Head of caudate nucleus (tissue), 42 donors: ENCODE data around the gene TYRO3.

Experiments used
- DNase-seq, 42 donors: peaks; one replicate each; pipeline versions ENCODE4 v3.0.0 to v3.0.0-alpha.2; 2020 to 2021; ENCODE audit warnings: mixed read lengths in 7 of 42
- intact Hi-C: fragments of 100-400 bp; cut with DNase I; formaldehyde crosslinking; loops from one replicate; pipeline ENCODE4 v1.15.0; 2022

The TYRO3 gene

DNA sequence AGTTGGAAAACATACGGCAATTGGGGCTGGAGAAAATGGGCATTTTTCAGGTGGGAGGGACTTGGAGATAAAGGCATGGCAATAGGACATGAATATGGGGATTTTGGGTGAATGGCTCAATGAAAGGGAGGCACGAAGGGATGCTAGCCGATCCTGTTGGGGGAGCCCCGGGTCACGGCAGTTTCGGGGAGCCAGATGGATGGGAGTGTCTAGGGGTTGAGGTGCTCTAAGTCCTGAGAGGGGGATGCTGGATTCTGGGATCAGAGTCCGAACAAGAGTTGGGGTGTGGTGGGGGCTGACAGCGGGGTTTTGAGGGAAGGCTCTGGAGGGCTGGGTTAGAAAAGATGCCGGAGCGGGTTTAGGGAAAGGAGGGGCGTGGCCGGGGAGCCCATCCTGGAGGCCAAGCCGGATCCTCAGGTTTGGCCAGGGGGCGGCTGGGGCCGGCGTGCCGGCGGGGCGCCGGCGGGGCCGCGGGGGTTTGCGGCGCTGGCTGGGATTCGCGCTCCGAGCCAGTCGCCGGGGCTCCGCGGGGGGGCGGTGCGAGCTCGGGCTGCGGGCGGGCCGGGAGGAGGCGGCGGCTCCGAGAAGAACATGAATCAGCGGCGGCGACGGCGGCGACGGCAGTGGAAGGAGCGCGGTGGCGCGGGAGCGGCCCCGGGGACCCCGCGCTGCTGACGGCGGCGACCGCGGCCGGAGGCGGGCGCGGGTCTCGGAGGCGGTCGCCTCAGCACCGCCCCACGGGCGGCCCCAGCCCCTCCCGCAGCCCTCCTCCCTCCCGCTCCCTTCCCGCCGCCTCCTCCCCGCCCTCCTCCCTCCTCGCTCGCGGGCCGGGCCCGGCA is at the start of gene TYRO3:
TYRO3 (plus strand) TSS at position 813 of the 839 bp plus-strand sequence. CDS start 46 bp downstream, outside the sequence.
- intact Hi-C loops = loop anchor here (1.0 to 5.0 kb wide), 2 partner anchors 27 to 104 kb away; partner anchors contain the start of gene MGA
- peak; percentile 50 to 95 (median 86) for DNase-seq

DNA sequence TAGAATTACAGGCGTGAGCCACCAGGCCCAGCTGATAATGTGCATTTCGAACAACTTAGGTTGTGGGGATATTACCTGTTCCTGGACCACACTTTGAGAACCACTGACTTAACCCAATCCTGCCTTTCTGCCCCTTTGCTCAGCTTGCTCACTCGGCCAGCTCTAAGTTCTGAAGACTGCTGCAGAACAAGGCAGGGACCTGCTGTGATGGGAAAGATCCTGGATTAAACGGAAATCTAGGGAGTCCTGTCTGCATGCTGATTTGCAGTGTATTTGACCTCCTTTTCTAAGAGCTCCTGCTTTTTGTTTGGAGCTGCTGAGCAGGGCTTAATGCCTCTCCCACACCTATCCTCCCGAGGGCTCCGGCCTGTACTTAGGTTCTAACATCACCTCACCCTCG is 48.3 kb upstream of the TYRO3 start:
- intact Hi-C loops = no loop called here
- DNase-seq = no peak

DNA sequence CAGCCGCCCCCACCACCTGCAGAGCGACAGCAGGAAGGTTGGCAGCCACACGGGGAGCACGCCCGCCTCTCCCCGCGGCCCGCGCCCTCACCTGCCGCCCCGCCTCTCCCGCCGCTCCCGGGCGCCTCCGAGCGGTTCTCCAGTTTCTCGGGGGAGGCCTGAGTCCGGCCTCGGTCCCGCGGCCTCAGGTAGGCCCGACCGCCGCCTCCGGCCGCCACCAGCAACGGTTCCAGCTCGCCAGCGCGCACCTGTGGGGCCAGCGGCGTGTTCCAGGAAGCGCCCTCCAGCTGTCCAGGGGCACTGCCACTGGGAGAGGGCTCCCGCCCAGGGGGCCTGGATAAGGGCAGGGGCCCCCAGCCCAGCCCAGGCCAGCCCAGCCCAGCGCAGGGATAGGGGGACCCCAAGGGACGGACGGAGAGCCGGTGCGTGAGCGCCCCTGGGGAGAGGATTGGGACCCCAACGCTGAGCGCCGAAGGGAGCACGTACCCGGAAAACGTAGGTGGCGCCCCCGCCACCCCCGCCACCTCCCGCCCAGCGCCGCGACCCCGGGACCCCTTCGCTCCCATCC is 47.6 kb upstream of the TYRO3 start:
- intact Hi-C loops = no loop called here

DNA sequence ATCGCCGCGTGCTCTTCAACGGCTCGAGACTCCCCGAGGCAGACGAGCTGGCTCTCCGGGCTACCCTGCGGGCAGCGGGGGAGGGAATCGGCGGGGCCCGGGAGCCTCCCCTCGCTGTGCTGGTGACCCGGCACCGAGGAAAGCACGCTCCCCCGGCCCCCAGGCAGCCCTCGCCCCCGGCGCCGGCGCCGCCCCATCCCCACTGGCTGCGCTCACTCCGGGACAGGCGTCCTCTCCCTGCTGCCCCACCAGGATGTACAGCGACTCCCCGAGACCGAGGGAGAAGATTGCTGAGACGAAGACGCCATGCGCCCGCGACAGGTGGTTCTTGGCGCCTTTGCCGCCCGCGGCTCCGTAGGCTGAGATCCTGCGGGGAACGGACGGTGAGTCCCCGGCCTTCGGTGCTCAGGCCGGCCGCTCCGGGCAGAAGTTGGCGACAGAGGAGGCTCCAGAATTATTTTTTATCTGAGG is 47.1 kb upstream of the TYRO3 start:
- intact Hi-C loops = no loop called here
- peak in 7 of 42 donors; percentile 29 to 60 (median 40) for DNase-seq

More for the DNA sequence above, 47.6 kb upstream of the TYRO3 start:
- DNase-seq = peak in 1 of 42 donors; percentile 25

DNA sequence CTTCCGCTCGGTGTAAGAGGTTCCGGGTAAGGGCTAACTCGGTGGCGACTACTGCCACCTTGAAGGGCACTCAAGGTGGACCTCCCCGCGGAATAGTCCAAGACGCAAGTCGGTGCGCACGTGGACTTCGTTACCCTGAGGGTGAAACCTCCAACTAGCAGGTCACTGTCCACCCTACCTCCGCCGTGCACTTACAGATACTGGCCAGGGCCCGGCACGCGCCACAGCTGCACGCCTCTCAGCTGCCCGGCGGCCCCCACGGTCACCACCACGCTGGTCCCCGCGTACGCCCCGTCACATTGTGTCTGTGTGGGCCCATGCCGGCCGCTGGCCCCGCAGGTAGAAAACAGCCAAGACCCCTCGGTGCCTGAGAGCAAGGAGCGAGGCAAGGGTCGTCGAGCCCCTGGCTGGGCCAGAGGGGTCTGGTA is 46.5 kb upstream of the TYRO3 start:
- no peak for DNase-seq
- intact Hi-C loops = no loop called here

DNA sequence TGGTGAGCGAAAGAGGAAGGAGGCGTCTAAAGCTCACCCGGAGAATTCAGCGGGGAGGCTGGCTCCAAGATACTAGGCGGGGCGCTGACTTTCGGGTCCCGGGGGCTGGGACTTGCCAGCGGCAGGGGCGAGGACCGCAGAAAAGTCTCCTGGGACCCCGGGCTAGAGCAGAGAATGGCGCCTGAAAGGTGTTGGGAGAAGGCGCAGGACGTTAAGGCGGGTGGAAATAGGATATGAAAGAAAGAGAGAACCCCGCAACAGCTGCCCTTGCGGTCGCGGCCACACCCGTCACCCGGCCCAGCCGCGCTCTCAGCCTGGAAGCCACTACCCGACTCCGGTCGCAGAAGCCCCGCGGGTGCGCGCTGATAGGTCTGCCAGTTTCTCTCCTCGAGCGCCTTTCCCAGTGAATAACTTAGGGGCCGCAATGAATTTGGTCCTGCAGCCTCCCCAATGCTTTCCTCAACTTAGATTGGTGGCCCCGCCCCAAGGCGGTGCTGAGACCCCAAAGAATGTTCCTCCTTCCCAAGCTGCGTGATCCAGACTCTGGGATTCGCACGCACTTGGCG is 46.0 kb upstream of the TYRO3 start:
- DNase-seq = no peak
- intact Hi-C loops = no loop called here

DNA sequence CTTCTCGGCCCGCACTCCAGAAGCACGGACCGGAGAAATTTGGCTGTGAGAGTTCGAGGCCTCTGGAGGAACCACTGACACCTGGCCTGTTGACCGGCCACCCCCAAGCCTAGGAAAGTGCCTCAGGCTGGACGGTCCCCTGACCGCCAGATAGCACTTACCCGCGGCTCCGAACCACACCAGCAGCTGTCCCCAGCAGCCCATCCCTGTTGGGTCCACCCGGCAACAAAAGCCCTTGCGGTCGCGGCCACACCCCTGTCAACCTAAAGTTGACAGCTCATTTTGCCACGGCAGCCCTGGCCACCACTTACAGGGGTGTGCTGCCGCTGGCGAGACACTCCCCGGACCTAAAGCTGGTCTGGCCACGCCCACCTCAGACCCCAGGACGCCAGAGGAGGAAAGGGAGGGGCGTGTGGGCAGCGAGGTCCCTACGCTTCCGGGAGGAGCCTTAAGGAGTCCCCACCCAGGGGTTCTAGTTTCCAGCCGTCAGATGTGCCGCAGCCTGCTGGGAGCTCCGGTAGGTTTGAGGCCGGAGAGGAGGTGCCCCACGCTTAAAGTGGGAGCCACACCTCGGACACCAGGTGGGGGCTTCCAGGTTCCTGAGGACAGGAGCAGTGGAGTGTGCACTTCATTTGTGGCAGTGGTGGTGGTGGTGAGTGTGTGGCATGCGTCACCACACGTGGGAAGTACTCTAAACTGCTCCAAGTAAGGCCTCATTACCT is 45.3 kb upstream of the TYRO3 start, which contains the start of gene LTK:
LTK (minus strand) TSS at position 322 of the 722 bp plus-strand sequence; CDS start at position 204, 118 bp downstream.
- no peak for DNase-seq
- intact Hi-C loops = no loop called here

DNA sequence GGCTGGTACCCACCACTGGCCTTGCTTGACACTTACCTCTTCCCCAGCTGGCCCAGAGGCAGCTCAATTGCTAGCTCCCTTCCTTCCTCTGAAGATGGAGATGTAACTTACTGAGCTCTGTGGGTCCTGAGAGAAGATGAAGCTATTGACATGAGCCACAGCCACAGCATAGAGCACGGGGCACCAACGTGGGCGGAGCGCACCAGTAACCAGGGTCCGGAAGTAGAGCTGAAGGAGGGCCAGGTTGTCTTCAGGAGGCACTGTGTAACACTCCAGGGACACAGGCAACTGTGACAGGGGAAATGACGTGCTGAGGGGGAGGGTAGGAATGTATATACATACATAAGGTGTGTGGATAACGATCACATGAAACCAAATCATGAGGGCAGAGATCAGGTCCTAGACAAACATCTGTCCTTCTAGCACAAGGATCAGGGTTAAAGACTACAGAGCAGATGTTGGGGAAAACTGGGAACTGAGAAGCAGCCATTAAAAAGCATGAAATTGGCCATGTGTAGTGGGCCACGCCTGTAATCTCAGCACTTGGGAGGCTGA is 41.0 kb upstream of the TYRO3 start:
- intact Hi-C loops = no loop called here
- DNase-seq = no peak

DNA sequence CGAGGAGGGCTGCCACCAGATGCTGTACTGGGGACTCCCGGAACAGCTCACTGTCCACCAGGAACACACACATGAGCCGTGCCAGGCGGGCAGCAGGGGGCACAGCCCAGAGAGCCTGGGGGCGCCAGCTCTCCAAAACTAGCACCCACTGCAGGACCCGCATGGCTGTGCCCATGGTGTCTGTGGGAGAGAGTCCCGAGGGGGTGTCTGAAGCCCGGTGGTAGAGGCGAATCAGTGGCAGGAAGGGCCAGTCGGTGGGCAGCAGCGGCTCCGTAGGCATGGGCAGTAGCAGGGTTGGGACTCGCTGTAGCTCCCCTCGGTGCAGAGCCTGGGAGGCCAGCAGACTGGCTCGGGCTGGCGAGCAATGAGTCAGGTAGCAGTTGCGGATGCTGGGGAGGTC is 38.4 kb upstream of the TYRO3 start:
- intact Hi-C loops = no loop called here
- DNase-seq = no peak

DNA sequence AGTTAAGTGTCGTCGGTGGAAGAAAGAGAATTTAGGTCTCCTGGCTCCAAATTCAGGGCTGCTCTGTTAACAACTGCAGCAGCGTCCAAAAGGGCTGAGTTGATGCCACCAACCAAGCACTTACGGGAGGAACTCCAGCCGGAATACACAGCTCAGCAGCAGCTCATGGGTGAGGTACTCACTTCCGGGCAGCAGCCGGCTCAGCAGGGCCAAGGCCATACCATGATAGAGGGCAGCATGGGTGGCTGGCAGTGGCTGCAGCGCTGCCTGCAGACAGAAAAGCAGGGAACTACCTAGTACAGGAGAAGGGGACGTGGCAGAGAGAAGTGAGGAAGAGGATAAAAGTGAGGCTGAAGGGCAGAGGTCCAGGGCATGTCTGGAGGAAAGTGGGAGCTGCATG is 37.4 kb upstream of the TYRO3 start:
- DNase-seq = no peak
- intact Hi-C loops = no loop called here

DNA sequence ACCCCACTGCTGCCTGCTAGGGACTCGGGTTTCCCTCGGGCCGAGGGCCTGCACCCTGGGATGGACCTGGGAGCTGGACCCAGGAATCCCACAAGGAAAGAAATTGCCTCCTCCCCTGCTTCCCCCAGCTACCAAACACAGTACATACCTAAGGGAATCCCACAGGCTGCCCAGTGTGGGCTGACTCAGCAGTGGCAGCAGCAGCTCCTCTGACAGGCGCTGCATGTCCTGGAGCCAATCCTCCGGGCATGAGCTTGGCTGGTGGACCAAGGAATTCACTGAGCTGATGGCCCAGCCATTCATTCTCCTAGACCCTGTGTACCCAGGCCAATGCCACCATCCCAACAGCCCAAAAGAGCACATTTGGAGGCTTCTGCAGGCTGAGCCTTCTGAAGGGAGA is 35.9 kb upstream of the TYRO3 start:
- peak in 1 of 42 donors; percentile 51 for DNase-seq
- intact Hi-C loops = no loop called here

DNA sequence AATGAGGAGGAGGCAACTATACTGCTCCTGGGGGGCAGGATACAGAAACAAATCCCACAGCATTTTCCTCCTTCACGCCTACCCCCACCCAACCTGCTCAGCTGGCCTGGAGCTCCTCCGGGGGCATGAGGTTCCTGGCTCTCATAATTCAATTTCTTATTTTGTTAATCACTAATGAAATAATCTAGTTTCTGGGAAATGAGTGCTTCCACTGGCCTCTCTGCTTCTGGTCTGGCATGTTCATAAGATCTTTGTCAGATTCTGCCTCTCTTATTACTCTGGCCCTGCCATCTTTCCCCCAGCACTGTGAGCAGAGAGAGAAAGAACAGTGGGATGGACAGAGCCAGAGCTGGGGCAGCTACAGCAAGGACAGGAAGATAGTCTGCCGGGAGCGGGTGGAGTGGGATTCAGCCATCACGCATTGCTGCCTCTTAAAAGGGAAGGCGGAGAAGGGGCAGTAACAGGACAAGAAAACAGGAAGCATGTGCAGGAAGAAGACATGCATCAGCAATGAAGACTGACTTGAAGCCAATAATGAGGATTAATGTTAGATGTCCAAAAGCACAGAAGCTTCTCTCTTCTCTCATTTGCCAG is 28.6 kb upstream of the TYRO3 start:
- intact Hi-C loops = no loop called here
- no peak for DNase-seq

DNA sequence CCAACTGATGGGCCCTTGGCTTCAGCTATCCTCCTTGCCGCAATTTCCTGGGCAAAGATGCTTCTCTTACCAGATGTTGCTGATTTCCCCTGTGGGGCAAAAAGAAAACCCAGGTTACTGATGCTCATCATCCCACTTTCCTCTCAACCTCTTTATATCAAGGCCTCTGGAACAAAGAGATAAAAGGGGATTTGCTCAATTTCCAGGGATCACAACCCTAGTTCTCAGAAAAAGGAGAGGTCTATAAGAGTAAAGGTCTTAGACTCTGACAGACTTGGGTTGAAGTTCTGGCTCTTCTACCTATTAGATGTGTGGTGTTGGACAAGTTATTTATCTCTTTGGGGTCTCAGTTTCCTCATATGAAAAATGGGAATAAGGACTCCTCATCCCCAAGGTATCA is 23.5 kb upstream of the TYRO3 start:
- intact Hi-C loops = no loop called here
- no peak for DNase-seq

DNA sequence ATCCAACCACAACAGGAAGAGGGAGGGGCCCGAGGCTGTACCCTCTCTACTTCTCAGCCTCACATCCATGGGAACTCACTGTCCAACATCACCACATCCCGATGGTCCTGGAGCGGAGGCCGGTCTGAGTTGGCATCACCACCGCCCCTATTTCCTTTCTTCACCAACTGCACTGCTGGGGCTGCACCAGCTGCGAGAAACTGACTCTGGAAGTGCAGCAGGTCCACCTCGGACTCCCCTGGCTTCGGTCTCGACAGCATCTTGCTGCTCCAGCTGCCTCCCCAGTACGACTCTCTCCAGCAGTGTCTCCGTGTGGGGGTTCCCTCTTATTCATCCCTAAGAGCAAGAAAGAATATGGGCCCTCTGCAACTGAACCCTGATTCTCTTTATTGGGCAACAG is 22.1 kb upstream of the TYRO3 start:
- DNase-seq = no peak
- intact Hi-C loops = no loop called here

DNA sequence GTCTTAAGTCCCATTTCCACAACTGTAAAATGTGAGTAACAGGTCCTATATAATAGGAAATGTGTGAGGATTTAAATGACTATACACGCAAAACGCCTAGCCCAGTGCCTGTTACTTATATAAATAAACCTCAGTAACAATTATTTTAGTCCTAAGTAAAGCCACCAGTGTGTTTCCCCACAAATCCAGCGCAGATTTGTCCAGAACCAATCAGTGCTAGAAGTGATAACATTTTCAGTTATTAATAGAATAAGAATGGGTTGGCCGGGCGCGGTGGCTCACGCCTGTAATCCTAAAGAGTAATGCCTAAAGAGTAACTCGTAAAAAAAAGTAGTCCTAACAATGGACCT is 15.5 kb upstream of the TYRO3 start:
- DNase-seq = no peak
- intact Hi-C loops = no loop called here

DNA sequence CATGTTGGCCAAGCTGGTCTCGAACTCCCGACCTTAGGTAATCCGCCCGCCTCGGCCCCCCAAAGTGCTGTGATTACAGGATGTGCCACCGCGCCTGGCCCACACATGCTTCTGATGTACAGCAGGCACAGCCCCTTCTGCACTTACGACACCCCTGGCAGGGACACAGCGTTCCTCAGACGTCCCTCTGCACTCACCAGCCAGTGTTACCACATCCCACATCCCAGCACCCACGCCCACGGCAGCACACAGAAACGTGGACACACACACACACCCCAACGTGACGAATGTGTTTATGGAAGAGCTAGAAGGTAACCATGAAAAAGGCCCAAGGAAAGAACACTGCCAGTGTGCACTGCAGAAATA is 14.4 kb upstream of the TYRO3 start:
- DNase-seq = peak in 2 of 42 donors; percentile 19 to 38
- intact Hi-C loops = no loop called here

DNA sequence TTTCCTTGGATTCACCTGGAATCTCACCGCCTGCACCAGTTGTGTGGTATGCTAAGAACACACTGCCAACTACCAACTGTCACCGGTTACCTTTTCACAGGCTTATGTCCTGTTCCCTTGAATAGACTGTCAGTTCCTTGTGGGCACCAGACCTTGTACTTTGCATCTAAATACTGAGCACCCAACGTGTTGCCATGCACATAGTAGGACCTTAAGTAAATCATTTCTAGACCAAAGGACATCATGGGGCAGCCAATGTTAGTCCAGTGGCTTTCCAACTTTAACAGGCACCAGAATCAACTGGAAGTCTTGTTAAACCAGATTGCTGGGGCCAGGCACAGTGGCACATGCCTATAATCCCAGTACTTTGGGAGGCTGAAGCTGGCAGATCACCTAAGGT is 13.8 kb upstream of the TYRO3 start:
- intact Hi-C loops = no loop called here
- no peak for DNase-seq

DNA sequence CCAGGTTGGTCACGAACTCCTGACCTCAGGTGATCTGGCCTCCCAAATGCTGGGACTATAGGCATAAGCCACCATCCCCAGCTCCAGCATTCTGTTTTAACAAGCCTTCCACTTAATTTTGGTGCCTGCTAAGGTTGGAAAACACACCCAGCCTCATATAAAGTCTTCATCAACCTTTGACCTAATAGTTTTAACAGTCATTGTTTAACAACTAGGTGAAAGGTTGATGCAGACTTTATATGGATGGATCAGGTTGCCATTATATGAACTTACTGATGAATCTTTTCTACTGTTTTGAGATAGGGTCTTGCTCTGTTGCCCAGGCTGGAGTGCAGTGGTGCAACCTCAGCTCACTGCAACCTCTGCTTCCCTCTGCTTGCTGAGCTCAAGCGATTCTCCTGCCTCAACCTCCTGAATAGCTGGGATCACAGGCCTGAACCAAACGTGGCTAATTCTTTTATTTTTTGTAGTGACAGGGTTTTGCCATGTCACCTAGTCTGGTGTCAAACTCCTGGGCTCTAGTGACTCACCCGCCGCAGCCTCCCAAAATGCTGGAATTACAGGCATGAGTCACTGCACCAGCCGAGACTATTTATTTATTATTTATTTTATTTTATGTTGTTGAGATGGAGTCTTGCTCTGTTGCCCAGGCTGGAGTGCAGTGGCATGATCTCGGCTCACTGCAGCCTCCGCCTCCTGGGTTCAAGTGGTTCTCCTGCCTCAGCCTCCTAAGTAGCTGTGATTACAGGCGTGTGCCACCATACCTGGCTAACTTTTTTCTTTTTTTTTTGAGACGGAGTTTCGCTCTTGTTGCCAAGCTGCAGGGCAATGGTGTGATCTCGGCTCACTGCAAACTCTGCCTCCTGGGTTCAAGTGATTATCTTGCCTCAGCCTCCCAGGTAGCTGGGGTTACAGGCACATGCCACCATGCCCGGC is 11.9 kb upstream of the TYRO3 start:
- DNase-seq = peak in 33 of 42 donors; percentile 27 to 79 (median 58)
- intact Hi-C loops = no loop called here
